ENCODE results near the gene LDB2.

GRCh38 chr4:16626945-16627344 is 271.5 kb downstream of the LDB2 start:
- no peak for TF ChIP-seq POLR2A (IDR thresholded peaks at IDR 0.05)
- TF ChIP-seq CTCF (IDR thresholded peaks at IDR 0.05), result no peak

All from uterus (tissue), 2 donors.